Endothelial cell of umbilical vein (primary cell): Measurements from ENCODE around the gene PCARE. TPM values are rescaled to one million over a fixed set of nuclear protein-coding genes. Genes with fewer than 3 reads are reported as not detected.

Experiments
- BruUV-seq: library from RNA; stranded (reverse); fragments of 400-500 nt; replicated peaks from 2 replicates; lab custom pipeline; 2021; lab: Mats Ljungman, UMichigan
- CTCF ChIA-PET: fragments of 300-600, 350-600 bp; sonication (Branson Sonifier 250); formaldehyde crosslinking; loops from one replicate; lab custom pipeline; 2021; ENCODE audit warnings: antibody characterized with exemption, inconsistent platforms; lab: Charles Lee
- POLR2A ChIA-PET: fragments of 300-600, 350-600 bp; sonication (Branson Sonifier 250); formaldehyde crosslinking; loops from one replicate; lab custom pipeline; 2021; ENCODE audit warnings: antibody characterized with exemption, inconsistent platforms; lab: Charles Lee
- DNase-seq: peaks from one replicate; pipeline ENCODE4 v3.0.0-alpha.2; 2011; ENCODE audit warnings: low read depth, low spot score
- FAIRE-seq: peaks from 2 replicates; lab custom pipeline; 2011; peaks lifted over from hg19 to GRCh38; lab: Jason Lieb, UNC
- H2AFZ ChIP-seq: 2 replicates; pipeline ENCODE4 v1.6.0; 2012; ENCODE audit warnings: low read depth, low read length, control low read depth, inconsistent platforms
- H3K27ac ChIP-seq: 2 replicates; pipeline ENCODE4 v1.5.1; 2011; ENCODE audit warnings: low read depth, mild to moderate bottlenecking, control low read depth, low read length, moderate library complexity; ENCODE audit not compliant: insufficient read depth
- H3K27me3 ChIP-seq, 2 experiments: 2 replicates each; pipeline versions ENCODE4 v1.6.0 to v1.6.1; 2011; ENCODE audit warnings: low read length in 2 of 2, mixed read lengths in 1 of 2; ENCODE audit not compliant: control insufficient read depth in 2 of 2, insufficient read depth in 2 of 2
- H3K36me3 ChIP-seq, 2 experiments: 2 replicates in 1 of 2; 3 replicates in 1 of 2; pipeline ENCODE4 v1.5.1; 2011; ENCODE audit warnings: low read length in 2 of 2, mild to moderate bottlenecking in 1 of 2, moderate library complexity in 1 of 2; ENCODE audit not compliant: control insufficient read depth in 2 of 2, insufficient read depth in 2 of 2; ENCODE audit errors: extremely low read depth in 1 of 2
- H3K4me1 ChIP-seq: 3 replicates; pipeline ENCODE4 v1.5.1; 2011; ENCODE audit warnings: mild to moderate bottlenecking, low read length; ENCODE audit not compliant: control insufficient read depth, insufficient read depth; ENCODE audit errors: extremely low read depth
- H3K4me2 ChIP-seq: 2 replicates; pipeline ENCODE4 v1.6.1; 2011; ENCODE audit warnings: low read length, control low read depth, mixed read lengths; ENCODE audit not compliant: insufficient read depth
- H3K4me3 ChIP-seq, 3 experiments: fragments of 200-600 bp in 1 of 3; sonication (generic), shearing (Covaris generic) in 1 of 3; replicated peaks in 1 of 3; 2 replicates each; pipeline ENCODE4 v1.5.1; 2011 to 2016; ENCODE audit warnings: control low read depth in 3 of 3, low read length in 3 of 3, mild to moderate bottlenecking in 2 of 3, inconsistent platforms in 1 of 3, low read depth in 1 of 3, moderate library complexity in 1 of 3; ENCODE audit not compliant: insufficient read depth in 1 of 3
- H3K79me2 ChIP-seq: 2 replicates; pipeline ENCODE4 v1.6.0; 2012; ENCODE audit warnings: low read length, inconsistent platforms; ENCODE audit not compliant: control insufficient read depth, insufficient read depth
- H3K9ac ChIP-seq: replicated peaks from 2 replicates; pipeline ENCODE3; 2011; ENCODE audit warnings: low read length, control low read depth; ENCODE audit not compliant: insufficient read depth; ENCODE audit errors: extremely low read depth
- H3K9me1 ChIP-seq: replicated peaks from 3 replicates; pipeline ENCODE4 v1.6.0; 2011; ENCODE audit warnings: mild to moderate bottlenecking, low read length; ENCODE audit not compliant: control insufficient read depth, insufficient read depth; ENCODE audit errors: extremely low read depth
- H3K9me3 ChIP-seq: replicated peaks from 2 replicates; pipeline ENCODE4 v1.5.1; 2012; ENCODE audit warnings: low read length, inconsistent platforms; ENCODE audit not compliant: control insufficient read depth, insufficient read depth
- H4K20me1 ChIP-seq: replicated peaks from 2 replicates; pipeline ENCODE3; 2011; ENCODE audit warnings: mild to moderate bottlenecking, low read length; ENCODE audit not compliant: control insufficient read depth, insufficient read depth; ENCODE audit errors: extremely low read depth
- CTCF ChIP-seq, 2 donors: IDR thresholded peaks; 1 replicate in 1 of 2; 2 replicates in 1 of 2; pipeline ENCODE4 v1.5.1; 2011; ENCODE audit warnings: low read length in 2 of 2, mild to moderate bottlenecking in 2 of 2, moderate library complexity in 2 of 2, control low read depth in 1 of 2, inconsistent platforms in 1 of 2, low read depth in 1 of 2; ENCODE audit not compliant: insufficient read depth in 1 of 2; ENCODE audit errors: extremely low read depth in 1 of 2
- FOS ChIP-seq: IDR thresholded peaks from 2 replicates; pipeline ENCODE4 v1.6.1; 2011; ENCODE audit warnings: mild to moderate bottlenecking, low read length, moderate library complexity, borderline replicate concordance; ENCODE audit not compliant: insufficient read depth
- GATA2 ChIP-seq: IDR thresholded peaks from 2 replicates; pipeline ENCODE4 v1.7.0; 2011; ENCODE audit warnings: low read depth, mild to moderate bottlenecking, moderate library complexity, mixed read lengths, low read length; ENCODE audit not compliant: insufficient read length, insufficient read depth
- JUN ChIP-seq: IDR thresholded peaks from 2 replicates; pipeline ENCODE4 v1.6.1; 2011; ENCODE audit warnings: borderline replicate concordance, low read depth; ENCODE audit not compliant: insufficient read length, insufficient read depth
- MAX ChIP-seq: IDR thresholded peaks from 2 replicates; pipeline ENCODE4 v1.6.1; 2011; ENCODE audit not compliant: insufficient read depth, insufficient read length
- MYC ChIP-seq: IDR thresholded peaks from one replicate; pipeline ENCODE4 v1.6.1; 2011; ENCODE audit warnings: mild to moderate bottlenecking, low read depth, low read length
- POLR2A ChIP-seq: IDR thresholded peaks from 2 replicates; pipeline ENCODE4 v1.6.1; 2012; ENCODE audit warnings: low read depth, mild to moderate bottlenecking, control low read depth, low read length
- dilution Hi-C: fragments of 300-500 bp; cut with MboI; formaldehyde crosslinking; loops from one replicate; pipeline ENCODE4 v1.15.0; 2019; ENCODE audit warnings: low sequenced_read_pairs; ENCODE audit not compliant: extremely low pct_ligation_motif_present
- intact Hi-C: fragments of 100-400 bp; cut with micrococcal nuclease; formaldehyde crosslinking; loops from one replicate; pipeline ENCODE4 v1.10.0; 2022
- polyA plus RNA-seq, 4 experiments: library from polyadenylated mRNA; depleted of rRNA in 3 of 4; stranded (reverse) in 3 of 4; unstranded in 1 of 4; fragments of >200 nt; gene quantifications; 2 replicates each; pipeline versions ENCODE4 v1.2.1 to v1.2.3, GENCODE V29; 2011 to 2012; ENCODE audit warnings: missing spikeins in 1 of 4
- total RNA-seq: library from RNA; stranded (reverse); gene quantifications from 2 replicates; pipeline ENCODE4 v1.2.3, GENCODE V29; 2021

Gene PCARE
- total and polyA plus RNA-seq, 2 donors (not counting 3 experiments of a cell fraction or from before 2014, with no cell fraction given), result not detected

- CTCF ChIA-PET, result no interaction called here
Measured at GRCh38 chr2:29062371-29062770, 12.0 kb downstream of the PCARE start.

More at GRCh38 chr2:29062371-29062770, 12.0 kb downstream of the PCARE start:
- H3K9me1 ChIP-seq, result no peaks in the 10 kb centered on the region
- H3K4me3 ChIP-seq, result no peak overlapping the region
- intact Hi-C loops, result no loop called here
- H3K9me3 ChIP-seq, result no peaks in the 10 kb centered on the region
- H3K9ac ChIP-seq, result no peak overlapping the region
- H4K20me1 ChIP-seq, result no peaks in the 10 kb centered on the region
- no peak for DNase-seq
- no peaks in the 10 kb centered on the region for H3K79me2 ChIP-seq
- no peak for TF ChIP-seq FOS
- TF ChIP-seq MYC, result no peak
- TF ChIP-seq POLR2A, result no peak
- TF ChIP-seq GATA2, result no peak
- no peak for TF ChIP-seq JUN
- TF ChIP-seq MAX, result no peak
- TF ChIP-seq CTCF (IDR thresholded peaks at IDR 0.05; ENCODE audit: extremely low read depth in 1 of 2, insufficient read depth in 1 of 2, low read depth in 1 of 2, low read length in 2 of 2), result no peak
- H3K4me1 ChIP-seq, result no peaks in the 10 kb centered on the region
- FAIRE-seq, result no peak
- H3K36me3 ChIP-seq, result no peaks in the 10 kb centered on the region
- POLR2A ChIA-PET, result no interaction called here
- dilution Hi-C loops, result no loop called here
- BruUV-seq, result no TSS peak
- H3K4me2 ChIP-seq, result no peak overlapping the region
- no peak overlapping the region for H3K27ac ChIP-seq
- no peaks in the 10 kb centered on the region for H3K27me3 ChIP-seq
- H2AFZ ChIP-seq, result no peak overlapping the region
